Measurements from ENCODE around the gene NOC4L.
"Not testable (repeated sequence)": the region's sequence is repeated elsewhere in the genome, so short reads cannot be mapped to it uniquely, and the experiment has no call there.

The NOC4L gene

GRCh38 chr12:132188451-132188901, 44.2 kb downstream of the NOC4L start:
- TF ChIP-seq POLR2A (IDR thresholded peaks at IDR 0.05; ENCODE audit: low read length) (no peak), GATA1 (IDR thresholded peaks at IDR 0.05; ENCODE audit: low read depth, low read length) (no peak)

GRCh38 chr12:132188916-132189325, 44.7 kb downstream of the NOC4L start:
- TF ChIP-seq POLR2A (IDR thresholded peaks at IDR 0.05; ENCODE audit: low read length) (no peak), GATA1 (IDR thresholded peaks at IDR 0.05; ENCODE audit: low read depth, low read length) (no peak)

More at GRCh38 chr12:132188451-132188901, 44.2 kb downstream of the NOC4L start:
- no peak for DNase-seq

GRCh38 chr12:132189378-132190011, 45.2 kb downstream of the NOC4L start:
- no peak for TF ChIP-seq POLR2A (IDR thresholded peaks at IDR 0.05; ENCODE audit: low read length)
- TF ChIP-seq GATA1 (IDR thresholded peaks at IDR 0.05; ENCODE audit: low read depth, low read length) = no peak

More at GRCh38 chr12:132188916-132189325, 44.7 kb downstream of the NOC4L start:
- no peak for DNase-seq

GRCh38 chr12:132190012-132190755, 45.9 kb downstream of the NOC4L start:
- peak in 1 of 2 experiments; percentile 44 for DNase-seq
- TF ChIP-seq POLR2A (IDR thresholded peaks at IDR 0.05; ENCODE audit: low read length) (no peak), GATA1 (IDR thresholded peaks at IDR 0.05; ENCODE audit: low read depth, low read length) (no peak)

More at GRCh38 chr12:132189378-132190011, 45.2 kb downstream of the NOC4L start:
- peak; percentile 87 to 89 for DNase-seq

- no peak for TF ChIP-seq POLR2A (IDR thresholded peaks at IDR 0.05; ENCODE audit: low read length)
- TF ChIP-seq GATA1 (IDR thresholded peaks at IDR 0.05; ENCODE audit: low read depth, low read length) = no peak
- no peak for DNase-seq
Measured at GRCh38 chr12:132190834-132191500, 46.7 kb downstream of the NOC4L start.

GRCh38 chr12:132191715-132192553, 47.7 kb downstream of the NOC4L start:
- no peak for DNase-seq
- TF ChIP-seq GATA1 (IDR thresholded peaks at IDR 0.05; ENCODE audit: low read depth, low read length) (no peak), POLR2A (IDR thresholded peaks at IDR 0.05; ENCODE audit: low read length) (no peak)

- TF ChIP-seq POLR2A (IDR thresholded peaks at IDR 0.05; ENCODE audit: low read length) (no peak), GATA1 (IDR thresholded peaks at IDR 0.05; ENCODE audit: low read depth, low read length) (no peak)
- peak; percentile 44 to 47 for DNase-seq
Measured at GRCh38 chr12:132194056-132194455, 49.8 kb downstream of the NOC4L start.

GRCh38 chr12:132194556-132194955, 50.3 kb downstream of the NOC4L start:
- no peak for TF ChIP-seq POLR2A (IDR thresholded peaks at IDR 0.05; ENCODE audit: low read length)
- no peak for TF ChIP-seq GATA1 (IDR thresholded peaks at IDR 0.05; ENCODE audit: low read depth, low read length)
- no peak for DNase-seq

- DNase-seq = not testable (repeated sequence)
Measured at GRCh38 chr12:132195242-132195641, 51.0 kb downstream of the NOC4L start.

- no peak for DNase-seq
- TF ChIP-seq POLR2A (IDR thresholded peaks at IDR 0.05; ENCODE audit: low read length) (no peak), GATA1 (IDR thresholded peaks at IDR 0.05; ENCODE audit: low read depth, low read length) (no peak)
Measured at GRCh38 chr12:132196038-132196872, 52.0 kb downstream of the NOC4L start.

- no peak for DNase-seq
- TF ChIP-seq POLR2A (IDR thresholded peaks at IDR 0.05; ENCODE audit: low read length) = no peak
- TF ChIP-seq GATA1 (IDR thresholded peaks at IDR 0.05; ENCODE audit: low read depth, low read length) = no peak
Measured at GRCh38 chr12:132196873-132197390, 52.7 kb downstream of the NOC4L start.

- DNase-seq = no peak
- no peak for TF ChIP-seq GATA1 (IDR thresholded peaks at IDR 0.05; ENCODE audit: low read depth, low read length)
- TF ChIP-seq POLR2A (IDR thresholded peaks at IDR 0.05; ENCODE audit: low read length) = no peak
Measured at GRCh38 chr12:132197581-132198354, 53.5 kb downstream of the NOC4L start.
